Measurements from ENCODE around the gene TCF7L2.

TCF7L2 gene

GRCh38 chr10:113038183-113038582, 88.1 kb downstream of the TCF7L2 start:
- H3F3A ChIP-seq (ENCODE audit: insufficient read depth, low read length): no peaks in the 10 kb centered on the region
- H3K4me2 ChIP-seq (ENCODE audit: low read length): no peak overlapping the region
- no peak overlapping the region for H3K27ac ChIP-seq (ENCODE audit: low read depth, low read length, poor library complexity, severe bottlenecking)
- H3K4me1 ChIP-seq (ENCODE audit: insufficient read depth, low read length, severe bottlenecking): peaks cover 51% of the 10 kb centered on the region
- H3K4me3 ChIP-seq (ENCODE audit: low read depth, low read length, poor library complexity, severe bottlenecking): no peak overlapping the region
- H2AFZ ChIP-seq (ENCODE audit: low read length): no peak overlapping the region
- peaks cover 14% of the 10 kb centered on the region; the same call in 1 of the 2 replicates for H3K36me3 ChIP-seq (ENCODE audit: insufficient read depth, low read length)
- no peak for TF ChIP-seq EZH2 (IDR thresholded peaks at IDR 0.05; ENCODE audit: borderline replicate concordance, low read length)
- TF ChIP-seq, protein P1, sequence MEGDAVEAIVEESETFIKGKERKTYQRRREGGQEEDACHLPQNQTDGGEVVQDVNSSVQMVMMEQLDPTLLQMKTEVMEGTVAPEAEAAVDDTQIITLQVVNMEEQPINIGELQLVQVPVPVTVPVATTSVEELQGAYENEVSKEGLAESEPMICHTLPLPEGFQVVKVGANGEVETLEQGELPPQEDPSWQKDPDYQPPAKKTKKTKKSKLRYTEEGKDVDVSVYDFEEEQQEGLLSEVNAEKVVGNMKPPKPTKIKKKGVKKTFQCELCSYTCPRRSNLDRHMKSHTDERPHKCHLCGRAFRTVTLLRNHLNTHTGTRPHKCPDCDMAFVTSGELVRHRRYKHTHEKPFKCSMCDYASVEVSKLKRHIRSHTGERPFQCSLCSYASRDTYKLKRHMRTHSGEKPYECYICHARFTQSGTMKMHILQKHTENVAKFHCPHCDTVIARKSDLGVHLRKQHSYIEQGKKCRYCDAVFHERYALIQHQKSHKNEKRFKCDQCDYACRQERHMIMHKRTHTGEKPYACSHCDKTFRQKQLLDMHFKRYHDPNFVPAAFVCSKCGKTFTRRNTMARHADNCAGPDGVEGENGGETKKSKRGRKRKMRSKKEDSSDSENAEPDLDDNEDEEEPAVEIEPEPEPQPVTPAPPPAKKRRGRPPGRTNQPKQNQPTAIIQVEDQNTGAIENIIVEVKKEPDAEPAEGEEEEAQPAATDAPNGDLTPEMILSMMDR (IDR thresholded peaks at IDR 0.05; ENCODE audit: low read length): no peak
- peaks cover 15% of the 10 kb centered on the region; the same call in 1 of the 2 replicates for H3K79me2 ChIP-seq (ENCODE audit: insufficient read depth, low read length)
- H4K20me1 ChIP-seq (ENCODE audit: insufficient read depth, low read length): no peaks in the 10 kb centered on the region
- no peaks in the 10 kb centered on the region for H3K27me3 ChIP-seq (ENCODE audit: insufficient read depth, low read length)
- H3K9me2 ChIP-seq (ENCODE audit: low read depth, low read length): no peaks in the 10 kb centered on the region
- H3K9me3 ChIP-seq (ENCODE audit: low read length): no peaks in the 10 kb centered on the region
- H3K9ac ChIP-seq (ENCODE audit: low read length): no peak overlapping the region

DNA sequence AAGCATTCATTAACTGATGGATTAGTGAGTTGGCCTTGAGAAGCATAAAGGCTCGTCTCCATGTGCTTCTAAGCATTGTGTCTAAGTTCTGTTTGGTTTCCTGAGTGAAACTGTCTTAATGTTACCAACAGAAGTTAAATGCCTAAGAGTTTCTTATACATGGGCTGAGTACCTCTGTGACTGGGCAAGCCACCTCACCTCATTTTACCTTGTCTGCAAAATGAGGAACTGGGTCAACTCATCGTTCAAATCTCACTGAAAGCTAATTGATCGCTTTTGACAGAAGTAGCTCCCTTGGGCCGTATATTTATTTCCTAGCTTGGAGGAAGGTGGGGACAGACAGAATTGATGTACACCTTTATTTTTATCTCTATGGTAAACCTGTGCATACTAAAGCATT, 88.9 kb downstream of the TCF7L2 start:
- no peaks in the 10 kb centered on the region for H4K20me1 ChIP-seq (ENCODE audit: insufficient read depth, low read length)
- 0 out of 2 replicates have a peak, but pooled peaks cover 7% of the 10 kb centered on the region for H3K79me2 ChIP-seq (ENCODE audit: insufficient read depth, low read length)
- no peak for TF ChIP-seq EZH2 (IDR thresholded peaks at IDR 0.05; ENCODE audit: borderline replicate concordance, low read length)
- TF ChIP-seq, protein P1 (IDR thresholded peaks at IDR 0.05; ENCODE audit: low read length): no peak
- peaks cover 14% of the 10 kb centered on the region; the same call in 1 of the 2 replicates for H3K36me3 ChIP-seq (ENCODE audit: insufficient read depth, low read length)
- peaks cover 44% of the 10 kb centered on the region for H3K4me1 ChIP-seq (ENCODE audit: insufficient read depth, low read length, severe bottlenecking)
- H3K27me3 ChIP-seq (ENCODE audit: insufficient read depth, low read length): no peaks in the 10 kb centered on the region
- H3K9me3 ChIP-seq (ENCODE audit: low read length): no peaks in the 10 kb centered on the region
- H3K9me2 ChIP-seq (ENCODE audit: low read depth, low read length): no peaks in the 10 kb centered on the region
- no peaks in the 10 kb centered on the region for H3F3A ChIP-seq (ENCODE audit: insufficient read depth, low read length)
- H2AFZ ChIP-seq (ENCODE audit: low read length): no peak overlapping the region
- H3K4me2 ChIP-seq (ENCODE audit: low read length): no peak overlapping the region
- H3K9ac ChIP-seq (ENCODE audit: low read length): no peak overlapping the region
- no peak overlapping the region for H3K4me3 ChIP-seq (ENCODE audit: low read depth, low read length, poor library complexity, severe bottlenecking)
- no peak overlapping the region for H3K27ac ChIP-seq (ENCODE audit: low read depth, low read length, poor library complexity, severe bottlenecking)

DNA sequence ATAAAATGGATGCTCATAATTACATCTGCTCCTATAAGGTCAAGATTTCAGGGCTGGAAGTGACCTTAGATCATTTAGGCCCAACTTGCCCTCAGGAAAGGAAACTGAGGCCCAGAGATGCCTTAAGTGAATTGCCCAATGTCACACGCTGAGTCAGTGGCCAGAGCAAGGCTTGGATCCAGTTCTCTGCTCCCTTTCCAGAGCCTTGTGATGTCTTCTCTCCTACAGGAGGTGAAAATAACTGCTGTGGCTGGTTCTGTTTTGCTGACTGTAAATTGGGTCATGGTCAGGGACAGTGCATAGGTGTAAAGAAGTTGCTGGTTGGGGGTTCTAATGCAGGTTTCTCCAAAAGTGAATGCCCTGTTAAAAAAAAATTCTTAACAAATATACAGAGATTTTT, 91.3 kb downstream of the TCF7L2 start:
- Histone ChIP-seq H3K4me2 (ENCODE audit: low read length) (no peak overlapping the region), H3K4me3 (ENCODE audit: low read depth, low read length, poor library complexity, severe bottlenecking) (no peak overlapping the region), H2AFZ (ENCODE audit: low read length) (no peak overlapping the region), H3K9ac (ENCODE audit: low read length) (no peak overlapping the region), H3K79me2 (ENCODE audit: insufficient read depth, low read length) (0 out of 2 replicates have a peak, but pooled peaks cover 7% of the 10 kb centered on the region), H3K27ac (ENCODE audit: low read depth, low read length, poor library complexity, severe bottlenecking) (no peak overlapping the region), H3K9me2 (ENCODE audit: low read depth, low read length) (no peaks in the 10 kb centered on the region), H3K9me3 (ENCODE audit: low read length) (no peaks in the 10 kb centered on the region), H4K20me1 (ENCODE audit: insufficient read depth, low read length) (no peaks in the 10 kb centered on the region), H3K27me3 (ENCODE audit: insufficient read depth, low read length) (no peaks in the 10 kb centered on the region), H3F3A (ENCODE audit: insufficient read depth, low read length) (no peaks in the 10 kb centered on the region), H3K36me3 (ENCODE audit: insufficient read depth, low read length) (peaks cover 17% of the 10 kb centered on the region; the same call in 1 of the 2 replicates), H3K4me1 (ENCODE audit: insufficient read depth, low read length, severe bottlenecking) (peaks cover 38% of the 10 kb centered on the region)
- TF ChIP-seq, protein P1 (IDR thresholded peaks at IDR 0.05; ENCODE audit: low read length): no peak
- TF ChIP-seq EZH2 (IDR thresholded peaks at IDR 0.05; ENCODE audit: borderline replicate concordance, low read length): no peak
